ENCODE data around the gene CACNA1C. TPM values are rescaled to one million over a fixed set of nuclear protein-coding genes. Genes with fewer than 3 reads are reported as not detected.

CACNA1C gene
- total RNA-seq, 2 donors from 2014 or later = 8.1 to 18.2 TPM

DNA sequence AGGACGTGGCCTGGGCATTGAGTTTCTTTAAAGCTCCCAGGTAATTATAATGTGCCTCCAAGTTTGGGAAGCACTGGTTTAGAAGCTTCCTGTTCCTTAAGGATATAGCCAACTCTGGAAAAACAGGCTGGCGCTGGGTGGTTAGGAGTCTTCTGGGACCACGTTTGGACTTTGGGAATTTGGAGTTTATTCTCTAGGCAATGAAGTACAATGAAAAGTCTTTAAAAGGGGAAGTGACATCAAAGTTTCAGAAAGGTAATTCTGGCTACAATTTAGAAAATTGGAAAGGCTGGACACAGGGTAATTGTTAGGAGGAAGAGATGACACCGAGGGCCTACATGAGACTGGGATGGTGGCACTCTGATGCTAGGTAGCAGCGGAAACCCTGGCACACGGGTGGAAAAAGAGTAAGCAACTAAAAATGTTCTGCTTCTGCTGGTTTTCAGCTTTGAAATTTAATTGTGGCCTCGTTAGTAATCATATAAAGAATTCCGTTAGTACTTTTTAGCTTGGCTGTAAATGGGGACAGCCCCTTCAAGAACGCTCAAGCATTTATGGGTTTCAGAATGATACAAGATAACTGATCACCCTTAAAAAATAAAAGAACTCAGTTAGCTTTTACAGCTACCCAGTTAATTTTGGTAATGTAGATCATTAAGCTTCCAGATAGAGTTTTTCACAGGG, 35.8 kb upstream of the CACNA1C start:
- intact Hi-C loops (cut with DNase I) = no loop called here
- DNase-seq (ENCODE audit: low spot score) = no peak
- no peak overlapping the region for H3K27ac ChIP-seq
- no peaks in the 10 kb centered on the region for H3K36me3 ChIP-seq
- no peak for TF ChIP-seq POLR2A (IDR thresholded peaks at IDR 0.05)
- TF ChIP-seq, protein P1, sequence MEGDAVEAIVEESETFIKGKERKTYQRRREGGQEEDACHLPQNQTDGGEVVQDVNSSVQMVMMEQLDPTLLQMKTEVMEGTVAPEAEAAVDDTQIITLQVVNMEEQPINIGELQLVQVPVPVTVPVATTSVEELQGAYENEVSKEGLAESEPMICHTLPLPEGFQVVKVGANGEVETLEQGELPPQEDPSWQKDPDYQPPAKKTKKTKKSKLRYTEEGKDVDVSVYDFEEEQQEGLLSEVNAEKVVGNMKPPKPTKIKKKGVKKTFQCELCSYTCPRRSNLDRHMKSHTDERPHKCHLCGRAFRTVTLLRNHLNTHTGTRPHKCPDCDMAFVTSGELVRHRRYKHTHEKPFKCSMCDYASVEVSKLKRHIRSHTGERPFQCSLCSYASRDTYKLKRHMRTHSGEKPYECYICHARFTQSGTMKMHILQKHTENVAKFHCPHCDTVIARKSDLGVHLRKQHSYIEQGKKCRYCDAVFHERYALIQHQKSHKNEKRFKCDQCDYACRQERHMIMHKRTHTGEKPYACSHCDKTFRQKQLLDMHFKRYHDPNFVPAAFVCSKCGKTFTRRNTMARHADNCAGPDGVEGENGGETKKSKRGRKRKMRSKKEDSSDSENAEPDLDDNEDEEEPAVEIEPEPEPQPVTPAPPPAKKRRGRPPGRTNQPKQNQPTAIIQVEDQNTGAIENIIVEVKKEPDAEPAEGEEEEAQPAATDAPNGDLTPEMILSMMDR (IDR thresholded peaks at IDR 0.05) = no peak
- no peak for TF ChIP-seq POLR2AphosphoS5 (IDR thresholded peaks at IDR 0.05)
- no peaks in the 10 kb centered on the region for H3K4me1 ChIP-seq (replicated peaks)
- 81% methylated on average over 9 of the region's 9 CpGs for WGBS
- H3K27me3 ChIP-seq (replicated peaks; ENCODE audit: insufficient read depth) = no peaks in the 10 kb centered on the region
- H3K4me3 ChIP-seq = no peak overlapping the region
- H3K9me3 ChIP-seq = no peaks in the 10 kb centered on the region

DNA sequence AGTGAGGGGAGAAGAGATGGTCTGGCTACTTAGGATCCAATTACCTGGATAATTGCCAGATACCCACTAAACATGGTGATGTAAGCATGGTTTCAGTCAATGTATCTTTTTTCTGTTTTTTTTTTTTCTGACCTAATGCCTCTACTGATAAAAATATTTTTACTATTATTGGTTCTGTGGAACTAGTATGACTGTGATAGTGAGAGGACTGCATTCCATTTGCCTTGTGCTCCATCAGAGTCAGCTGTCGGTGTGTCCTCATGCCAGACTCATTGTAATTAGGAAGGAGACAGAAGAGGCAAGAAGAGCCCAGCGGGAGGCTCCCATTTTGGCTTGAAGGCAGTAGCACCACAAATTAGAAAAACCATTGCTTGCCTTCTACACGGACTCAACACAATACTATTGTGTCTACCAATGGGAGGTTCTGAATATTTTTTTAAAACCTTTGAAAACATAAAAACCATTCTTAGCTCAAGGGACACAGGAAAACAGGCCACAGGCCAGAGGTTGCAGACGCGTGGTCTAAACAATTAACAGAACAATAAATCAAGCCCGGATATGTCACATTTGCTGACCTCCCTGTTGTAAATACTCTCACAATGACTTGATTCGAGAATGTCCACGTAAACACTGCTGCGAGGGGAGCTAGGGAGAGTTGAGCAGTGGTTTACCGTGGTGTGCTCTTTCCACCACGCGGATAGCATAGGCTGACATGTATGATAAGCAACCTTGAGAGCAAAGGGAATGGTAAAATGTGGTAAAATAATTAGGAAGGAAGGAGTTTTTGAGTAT, 35.0 kb upstream of the CACNA1C start:
- intact Hi-C loops (cut with DNase I) = no loop called here
- no peaks in the 10 kb centered on the region for H3K9me3 ChIP-seq

DNA sequence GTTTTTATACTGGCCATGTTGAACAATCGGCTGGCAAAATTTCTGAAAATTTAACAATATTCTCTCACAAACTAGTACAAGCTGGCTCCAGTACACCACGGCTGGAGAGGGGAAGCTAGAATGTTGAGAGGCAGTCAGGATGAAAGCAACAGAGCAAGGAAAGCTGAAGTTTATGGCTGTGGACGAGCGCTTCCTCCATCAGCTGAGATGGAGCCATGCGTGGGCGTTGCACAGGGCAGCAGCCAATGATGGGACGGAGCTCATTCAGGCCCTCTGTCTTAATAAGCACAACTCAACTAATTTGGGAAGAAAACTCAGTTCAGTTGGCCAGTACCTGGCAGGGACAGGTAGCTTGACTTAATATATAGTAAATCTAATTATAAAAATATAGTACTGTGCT, 34.4 kb upstream of the CACNA1C start:
- Histone ChIP-seq H3K4me1 (replicated peaks) (no peaks in the 10 kb centered on the region), H3K36me3 (no peaks in the 10 kb centered on the region), H3K4me3 (no peak overlapping the region), H3K27me3 (replicated peaks; ENCODE audit: insufficient read depth) (no peaks in the 10 kb centered on the region), H3K9me3 (no peaks in the 10 kb centered on the region), H3K27ac (no peak overlapping the region)
- intact Hi-C loops (cut with DNase I) = no loop called here
- TF ChIP-seq, protein P1 (IDR thresholded peaks at IDR 0.05) = no peak
- no peak for TF ChIP-seq POLR2A (IDR thresholded peaks at IDR 0.05)
- DNase-seq (ENCODE audit: low spot score) = no peak
- 76% methylated on average over 7 of the region's 7 CpGs for WGBS

More for the DNA sequence above, 35.0 kb upstream of the CACNA1C start:
- WGBS = 66% methylated on average over 12 of the region's 12 CpGs
- H3K27ac ChIP-seq = no peak overlapping the region
- no peak for DNase-seq (ENCODE audit: low spot score)
- no peaks in the 10 kb centered on the region for H3K4me1 ChIP-seq (replicated peaks)
- H3K4me3 ChIP-seq = no peak overlapping the region
- H3K36me3 ChIP-seq = no peaks in the 10 kb centered on the region
- TF ChIP-seq POLR2AphosphoS5 (IDR thresholded peaks at IDR 0.05) = no peak
- TF ChIP-seq POLR2A (IDR thresholded peaks at IDR 0.05) = no peak
- TF ChIP-seq, protein P1 (IDR thresholded peaks at IDR 0.05) = no peak
- no peaks in the 10 kb centered on the region for H3K27me3 ChIP-seq (replicated peaks; ENCODE audit: insufficient read depth)

DNA sequence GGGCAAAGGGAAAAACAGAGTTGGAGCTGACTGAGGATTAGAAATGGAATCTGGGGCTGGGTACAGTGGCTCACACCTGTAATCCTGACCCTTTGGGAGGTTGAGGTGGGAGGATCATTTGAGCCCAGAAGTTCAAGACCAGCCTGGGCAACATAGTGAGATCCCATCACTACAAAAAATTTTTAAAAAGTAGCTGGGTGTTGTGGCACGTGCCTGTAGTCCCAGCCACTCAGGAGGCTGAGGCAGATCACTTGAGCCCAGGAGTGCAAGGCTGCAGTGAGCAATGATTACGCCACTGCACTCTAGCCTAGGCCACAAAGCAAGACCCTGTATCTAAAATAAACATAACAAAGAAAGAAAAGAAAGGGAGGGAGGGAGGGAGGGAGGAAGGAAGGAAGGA, 33.7 kb upstream of the CACNA1C start:
- H3K4me1 ChIP-seq (replicated peaks) = no peaks in the 10 kb centered on the region
- H3K27me3 ChIP-seq (replicated peaks; ENCODE audit: insufficient read depth) = no peaks in the 10 kb centered on the region
- DNase-seq (ENCODE audit: low spot score) = no peak
- H3K4me3 ChIP-seq = no peak overlapping the region
- TF ChIP-seq POLR2AphosphoS5 (IDR thresholded peaks at IDR 0.05) (no peak), POLR2A (IDR thresholded peaks at IDR 0.05) (no peak)
- TF ChIP-seq, protein P1 (IDR thresholded peaks at IDR 0.05) = no peak
- H3K9me3 ChIP-seq = no peaks in the 10 kb centered on the region
- intact Hi-C loops (cut with DNase I) = no loop called here
- no peak overlapping the region for H3K27ac ChIP-seq
- H3K36me3 ChIP-seq = no peaks in the 10 kb centered on the region
- 93% methylated on average over 2 of the region's 2 CpGs for WGBS
